ENCODE measurements around the gene OR2AP1.
"Not testable (repeated sequence)": the region's sequence is repeated elsewhere in the genome, so short reads cannot be mapped to it uniquely, and the experiment has no call there.

The OR2AP1 gene

DNA sequence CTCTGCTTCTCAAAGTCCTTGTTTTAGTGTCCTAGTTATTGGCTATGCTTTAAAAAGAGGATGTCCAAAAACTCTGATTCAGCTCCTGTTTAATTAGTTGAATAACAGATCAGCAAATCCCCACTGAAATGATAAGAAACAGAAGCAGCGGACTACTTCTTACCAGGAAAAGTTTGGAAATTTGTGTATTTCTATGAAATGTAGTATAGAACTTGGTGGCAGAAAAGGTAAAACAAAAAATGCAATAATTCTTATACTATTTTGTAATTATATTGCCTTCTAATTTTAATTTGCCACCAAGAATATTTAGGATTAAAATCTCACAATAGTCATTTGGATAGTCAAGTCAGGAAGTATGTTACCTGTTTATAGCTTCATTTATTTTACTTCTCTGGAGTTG lies at the start of gene OR2AP1:
Gene OR2AP1, plus strand, starts transcription at position 301 of the 400 bp plus-strand sequence. CDS start 1,947 bp downstream, outside the sequence.
- peaks cover 18% of the 10 kb centered on the region for H3K9me3 Mint-ChIP-seq
- ATAC-seq, result no peak
- H3K27ac Mint-ChIP-seq, result no peak within 1 kb of the TSS
- no peaks in the 10 kb centered on the region for H3K36me3 Mint-ChIP-seq
- H3K4me1 Mint-ChIP-seq, result no peaks in the 10 kb centered on the region
- H3K4me3 Mint-ChIP-seq, result no peak within 1 kb of the TSS
- DNase-seq (ENCODE audit: low spot score in 2 of 2), result no peak

DNA sequence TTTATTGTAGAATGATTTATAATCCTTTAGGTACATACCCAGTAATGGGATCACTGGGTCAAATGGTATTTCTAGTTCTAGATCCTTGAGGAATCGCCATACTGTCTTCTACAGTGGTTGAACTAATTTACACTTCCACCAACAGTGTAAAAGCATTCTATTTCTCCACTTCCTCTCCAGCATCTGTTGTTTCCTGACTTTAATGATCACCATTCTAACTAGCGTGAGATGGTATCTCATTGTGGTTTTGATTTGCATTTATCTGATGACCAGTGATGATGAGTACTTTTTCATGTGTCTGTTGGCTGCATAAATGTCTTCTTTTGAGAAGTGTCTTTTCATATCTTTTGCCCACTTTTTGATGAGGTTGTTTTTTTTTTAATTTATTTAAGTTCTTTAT lies 24.0 kb upstream of the OR2AP1 start:
- not testable (repeated sequence) for ATAC-seq; H3K9me3 Mint-ChIP-seq; H3K36me3 Mint-ChIP-seq; H3K4me1 Mint-ChIP-seq; H3K27ac Mint-ChIP-seq; DNase-seq (ENCODE audit: low spot score in 2 of 2); H3K4me3 Mint-ChIP-seq

DNA sequence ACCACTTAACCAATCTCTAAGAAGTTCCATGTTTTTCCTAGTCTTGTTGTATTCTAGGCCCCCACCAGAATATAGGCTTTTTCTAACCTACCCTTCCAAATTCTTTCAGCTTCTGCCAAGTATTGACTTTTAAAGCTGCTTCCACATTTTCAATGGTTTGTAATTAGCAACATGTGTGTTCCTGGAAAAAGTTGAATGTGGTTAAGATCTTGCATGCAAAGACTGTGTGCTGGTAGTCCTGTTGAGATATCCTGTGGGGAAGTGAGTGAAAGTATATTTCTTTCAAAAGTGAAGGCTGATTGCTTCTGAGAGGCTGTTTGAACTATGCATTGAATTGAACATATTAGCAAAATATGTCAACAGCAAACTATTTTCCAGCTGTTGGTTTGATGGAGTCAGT lies 23.5 kb upstream of the OR2AP1 start:
- H3K4me3 Mint-ChIP-seq, result no peak overlapping the region
- ATAC-seq (no peak), DNase-seq (ENCODE audit: low spot score in 2 of 2) (no peak)
- H3K9me3 Mint-ChIP-seq, result peaks cover 3% of the 10 kb centered on the region
- no peaks in the 10 kb centered on the region for H3K4me1 Mint-ChIP-seq
- H3K36me3 Mint-ChIP-seq, result no peaks in the 10 kb centered on the region
- no peak overlapping the region for H3K27ac Mint-ChIP-seq

DNA sequence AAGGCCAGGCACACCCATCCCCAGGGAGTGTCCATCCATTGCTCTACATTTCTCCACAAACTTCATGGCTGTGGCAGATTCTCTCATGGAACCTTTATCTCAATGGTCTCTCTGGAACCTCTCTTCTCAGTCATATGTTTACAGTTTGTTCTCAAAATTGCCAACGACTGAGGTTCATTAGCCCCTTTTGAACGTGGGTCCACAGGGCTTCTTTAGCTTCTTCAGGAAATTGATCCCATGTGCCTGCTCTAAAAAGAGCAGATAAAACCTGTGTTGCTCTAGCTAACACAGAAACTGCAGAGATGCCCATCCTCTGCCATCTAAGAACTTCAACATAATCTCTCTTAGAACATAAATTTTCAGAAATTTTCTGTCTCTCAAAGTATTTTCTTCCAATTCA lies 23.0 kb upstream of the OR2AP1 start, which contains the start of gene OR6C4:
Gene OR6C4, plus strand, starts transcription at position 301 of the 400 bp plus-strand sequence. CDS start 1,625 bp downstream, outside the sequence.
- Mint-ChIP-seq H3K4me3 (no peak within 1 kb of the TSS), H3K27ac (no peak within 1 kb of the TSS)

DNA sequence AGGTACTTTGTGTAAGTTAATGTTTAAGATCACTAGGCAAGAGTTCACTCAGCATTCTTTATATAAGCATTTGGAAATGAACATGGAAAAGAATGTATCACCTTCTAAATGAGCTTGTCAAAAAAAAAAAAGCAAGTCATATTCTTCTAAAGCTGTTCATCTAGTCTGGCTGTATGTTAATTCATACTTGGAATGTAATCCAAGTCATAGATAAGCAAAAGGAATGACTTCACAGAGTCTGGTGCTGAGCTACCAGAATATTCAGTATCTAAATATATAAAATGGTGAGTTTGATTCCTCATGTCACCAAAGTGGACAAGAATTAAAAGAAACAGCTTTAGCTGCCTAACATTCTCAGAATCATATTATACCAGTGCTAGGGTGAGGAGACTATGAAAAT lies 18.0 kb upstream of the OR2AP1 start:
- H3K4me3 Mint-ChIP-seq, result no peak overlapping the region
- peaks cover 18% of the 10 kb centered on the region for H3K9me3 Mint-ChIP-seq
- no peak for DNase-seq (ENCODE audit: low spot score in 2 of 2)
- no peak overlapping the region for H3K27ac Mint-ChIP-seq
- no peak for ATAC-seq
- H3K36me3 Mint-ChIP-seq, result no peaks in the 10 kb centered on the region
- H3K4me1 Mint-ChIP-seq, result no peaks in the 10 kb centered on the region

More for the DNA sequence above, 23.0 kb upstream of the OR2AP1 start, which contains the start of gene OR6C4:
- H3K4me1 Mint-ChIP-seq, result no peaks in the 10 kb centered on the region
- ATAC-seq (no peak), DNase-seq (ENCODE audit: low spot score in 2 of 2) (no peak)
- H3K36me3 Mint-ChIP-seq, result no peaks in the 10 kb centered on the region
- H3K9me3 Mint-ChIP-seq, result peaks cover 3% of the 10 kb centered on the region

DNA sequence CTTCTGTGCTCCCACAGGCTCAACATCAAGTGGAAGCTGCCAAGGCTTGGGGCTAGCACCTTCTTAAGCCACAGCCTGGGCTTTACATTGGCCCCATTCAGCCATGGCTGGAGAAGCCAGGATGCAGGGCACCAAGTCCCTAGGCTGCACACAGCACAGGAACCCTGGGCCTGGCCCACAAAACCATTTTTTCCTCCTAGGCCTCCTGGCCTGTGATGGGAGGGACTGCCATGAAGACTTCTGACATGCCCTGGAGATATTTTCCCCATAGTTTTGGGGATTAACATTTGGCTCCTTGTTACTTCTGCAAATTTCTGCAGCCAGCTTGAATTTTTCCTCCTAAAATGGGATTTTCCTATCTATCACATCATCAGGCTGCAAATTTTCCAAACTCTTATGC lies 2.2 kb upstream of the OR2AP1 start:
- ATAC-seq; DNase-seq (ENCODE audit: low spot score in 2 of 2); H3K27ac Mint-ChIP-seq; H3K4me3 Mint-ChIP-seq; H3K36me3 Mint-ChIP-seq; H3K4me1 Mint-ChIP-seq: not testable (repeated sequence)
- peaks cover 20% of the 10 kb centered on the region for H3K9me3 Mint-ChIP-seq

DNA sequence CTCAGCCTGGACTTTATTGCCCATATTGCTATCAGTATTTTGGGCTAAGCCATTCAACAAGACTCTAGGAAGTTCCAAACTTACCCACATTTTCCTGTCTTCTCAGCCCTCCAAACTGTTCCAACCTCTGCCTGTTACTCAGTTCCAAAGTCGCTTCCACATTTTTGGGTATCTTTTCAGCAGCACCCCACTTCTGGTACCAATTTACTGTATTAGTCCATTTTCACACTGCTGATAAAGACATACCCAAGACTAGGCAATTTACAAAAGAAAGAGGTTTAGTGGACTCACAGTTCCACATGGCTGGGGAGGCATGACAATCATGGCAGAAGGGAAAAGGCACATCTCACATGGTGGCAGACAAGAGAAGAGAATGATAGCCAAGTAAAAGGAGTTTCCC lies 1.6 kb upstream of the OR2AP1 start:
- peaks cover 20% of the 10 kb centered on the region for H3K9me3 Mint-ChIP-seq
- H3K36me3 Mint-ChIP-seq; H3K27ac Mint-ChIP-seq; ATAC-seq; DNase-seq (ENCODE audit: low spot score in 2 of 2); H3K4me1 Mint-ChIP-seq; H3K4me3 Mint-ChIP-seq: not testable (repeated sequence)

DNA sequence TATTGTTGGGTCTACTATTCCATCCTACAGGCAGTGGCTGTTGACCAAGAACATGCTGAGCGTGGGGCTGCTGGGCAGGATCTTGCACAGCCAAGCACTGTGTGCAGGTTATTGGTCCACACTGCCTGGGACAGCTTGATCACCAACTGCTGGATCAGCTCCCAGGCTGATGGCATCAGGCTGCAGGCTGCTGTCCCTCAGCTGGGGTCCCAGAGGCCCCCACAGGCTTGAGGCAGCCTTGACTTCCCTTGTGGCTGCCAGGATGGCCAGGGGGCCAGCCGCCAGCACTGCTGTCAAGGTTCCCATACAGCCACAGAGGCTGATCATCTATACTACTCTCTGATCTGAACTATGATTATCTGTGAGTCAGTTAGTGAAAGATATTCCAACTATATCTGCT lies 9.8 kb downstream of the OR2AP1 start:
- no peaks in the 10 kb centered on the region for H3K4me1 Mint-ChIP-seq
- ATAC-seq (no peak), DNase-seq (ENCODE audit: low spot score in 2 of 2) (no peak)
- no peak overlapping the region for H3K27ac Mint-ChIP-seq
- H3K9me3 Mint-ChIP-seq, result peaks cover 4% of the 10 kb centered on the region
- H3K36me3 Mint-ChIP-seq, result no peaks in the 10 kb centered on the region
- H3K4me3 Mint-ChIP-seq, result no peak overlapping the region

DNA sequence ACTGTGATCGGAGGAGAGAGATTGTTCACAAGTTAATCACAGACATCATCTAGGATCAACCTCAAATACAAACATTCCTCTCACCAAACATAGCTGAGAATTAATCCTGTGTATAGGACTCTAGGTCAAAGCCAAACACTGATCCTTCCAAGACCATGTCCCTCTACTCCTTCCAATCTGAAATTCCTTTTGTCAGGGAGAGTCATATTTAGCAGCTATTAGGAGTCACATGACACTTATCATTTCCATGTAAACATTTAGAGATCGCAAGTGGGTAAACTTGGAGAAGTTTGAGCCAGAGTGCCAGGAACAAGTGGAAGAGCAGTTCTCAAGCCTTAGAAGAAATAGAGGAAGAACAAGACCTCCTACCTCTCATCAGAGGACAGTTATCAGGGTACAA lies 13.5 kb downstream of the OR2AP1 start:
- Mint-ChIP-seq H3K36me3 (no peaks in the 10 kb centered on the region), H3K27ac (no peak overlapping the region), H3K9me3 (no peaks in the 10 kb centered on the region), H3K4me3 (no peak overlapping the region), H3K4me1 (no peaks in the 10 kb centered on the region)
- ATAC-seq, result no peak
- DNase-seq (ENCODE audit: low spot score in 2 of 2), result no peak

DNA sequence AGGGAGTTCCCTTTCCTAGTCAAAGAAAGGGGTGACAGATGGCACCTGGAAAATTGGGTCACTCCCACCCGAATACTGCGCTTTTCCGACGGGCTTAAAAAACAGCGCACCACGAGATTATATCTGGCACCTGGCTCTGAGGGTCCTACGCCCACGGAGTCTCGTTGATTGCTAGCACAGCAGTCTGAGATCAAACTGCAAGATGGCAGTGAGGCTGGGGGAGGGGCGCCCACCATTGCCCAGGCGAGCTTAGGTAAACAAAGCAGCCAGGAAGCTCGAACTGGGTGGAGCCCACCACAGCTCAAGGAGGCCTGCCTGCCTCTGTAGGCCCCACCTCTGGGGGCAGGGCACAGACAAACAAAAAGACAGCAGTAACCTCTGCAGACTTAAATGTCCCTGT lies 17.9 kb downstream of the OR2AP1 start:
- ATAC-seq; DNase-seq (ENCODE audit: low spot score in 2 of 2); H3K4me1 Mint-ChIP-seq; H3K4me3 Mint-ChIP-seq; H3K36me3 Mint-ChIP-seq; H3K9me3 Mint-ChIP-seq; H3K27ac Mint-ChIP-seq: not testable (repeated sequence)

DNA sequence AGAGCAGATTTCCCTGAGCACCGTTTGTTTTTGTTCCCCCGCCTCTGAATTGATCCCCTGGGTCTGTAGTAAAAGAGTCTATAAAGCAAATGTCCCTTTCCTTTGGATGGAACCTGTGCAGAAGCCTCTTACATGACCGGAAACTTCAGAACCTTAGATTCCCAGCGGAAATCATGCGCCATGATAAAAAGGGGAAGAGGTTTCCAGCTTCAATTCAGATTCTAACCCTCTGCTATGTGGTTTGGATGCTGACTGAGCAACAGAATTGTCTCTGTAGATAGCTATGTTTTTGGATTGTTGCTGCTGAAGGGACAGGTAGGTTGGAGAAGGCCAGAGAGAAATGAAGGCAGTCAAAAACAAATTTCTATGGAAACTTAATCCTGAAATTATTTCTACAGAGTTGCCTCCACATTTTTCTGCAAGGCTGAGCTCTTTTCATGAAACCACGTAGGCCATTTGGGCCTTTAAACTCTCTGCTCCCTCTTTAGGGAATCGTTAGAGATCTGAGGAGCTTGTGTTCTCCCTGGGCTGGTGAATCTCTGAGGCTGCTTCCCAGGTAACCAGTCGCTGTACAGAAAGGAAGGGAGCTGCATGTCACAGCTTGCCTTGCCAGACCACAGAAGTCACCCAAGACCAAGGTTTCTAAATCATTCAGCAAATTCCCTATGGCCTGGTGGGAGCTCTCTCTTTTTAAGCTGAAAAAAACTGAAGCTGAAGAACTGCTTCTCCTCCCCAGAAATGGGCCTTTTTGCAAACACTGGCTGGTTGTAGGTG lies 35.7 kb downstream of the OR2AP1 start:
- Mint-ChIP-seq H3K27ac (no peak overlapping the region), H3K4me1 (no peaks in the 10 kb centered on the region), H3K9me3 (no peaks in the 10 kb centered on the region), H3K4me3 (no peak overlapping the region), H3K36me3 (no peaks in the 10 kb centered on the region)
- ATAC-seq (no peak), DNase-seq (ENCODE audit: low spot score in 2 of 2) (no peak)

DNA sequence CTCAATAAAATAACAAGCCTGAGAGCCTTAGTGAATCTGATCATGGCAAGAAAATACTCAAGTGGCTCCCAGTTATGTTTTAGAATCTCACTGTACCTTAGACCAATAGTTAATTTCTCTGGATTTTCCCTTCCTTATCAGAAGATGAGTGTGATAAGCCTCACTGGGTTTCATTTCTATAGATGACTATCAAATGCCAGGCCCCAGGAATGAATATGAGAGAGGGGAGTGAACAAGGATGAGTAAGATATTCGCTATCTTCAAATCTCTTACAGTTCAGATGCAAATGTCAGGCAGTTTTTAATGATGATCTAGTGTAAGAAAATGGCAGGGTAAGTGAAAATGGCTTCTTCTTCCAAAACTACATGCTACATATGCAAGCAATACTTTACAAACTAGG lies 38.3 kb downstream of the OR2AP1 start:
- DNase-seq (ENCODE audit: low spot score in 2 of 2) (no peak), ATAC-seq (peak; percentile 60)
- Mint-ChIP-seq H3K4me1 (no peaks in the 10 kb centered on the region), H3K27ac (no peak overlapping the region), H3K4me3 (no peak overlapping the region), H3K9me3 (no peaks in the 10 kb centered on the region), H3K36me3 (no peaks in the 10 kb centered on the region)

DNA sequence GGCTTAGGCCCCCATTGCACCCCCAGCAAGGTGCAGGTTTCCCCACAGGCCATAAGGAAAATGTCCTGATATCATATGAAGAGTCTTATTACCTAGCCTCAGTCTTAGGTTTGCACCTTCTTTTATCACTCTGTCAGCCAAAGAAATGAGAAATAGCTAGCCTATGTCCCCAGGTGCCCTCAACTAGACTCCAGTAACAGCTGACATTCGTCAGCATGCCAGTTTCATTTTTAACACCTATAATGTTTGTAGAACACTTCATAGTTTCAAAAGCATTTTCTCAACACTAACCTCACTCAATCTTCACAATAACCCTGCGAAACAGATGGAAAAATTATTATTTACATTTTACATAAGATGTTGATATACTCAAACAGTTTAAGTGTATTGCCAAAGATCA lies 40.4 kb downstream of the OR2AP1 start:
- DNase-seq (ENCODE audit: low spot score in 2 of 2), result no peak
- H3K9me3 Mint-ChIP-seq, result no peaks in the 10 kb centered on the region
- no peak overlapping the region for H3K4me3 Mint-ChIP-seq
- no peaks in the 10 kb centered on the region for H3K36me3 Mint-ChIP-seq
- no peaks in the 10 kb centered on the region for H3K4me1 Mint-ChIP-seq
- no peak for ATAC-seq
- H3K27ac Mint-ChIP-seq, result no peak overlapping the region

DNA sequence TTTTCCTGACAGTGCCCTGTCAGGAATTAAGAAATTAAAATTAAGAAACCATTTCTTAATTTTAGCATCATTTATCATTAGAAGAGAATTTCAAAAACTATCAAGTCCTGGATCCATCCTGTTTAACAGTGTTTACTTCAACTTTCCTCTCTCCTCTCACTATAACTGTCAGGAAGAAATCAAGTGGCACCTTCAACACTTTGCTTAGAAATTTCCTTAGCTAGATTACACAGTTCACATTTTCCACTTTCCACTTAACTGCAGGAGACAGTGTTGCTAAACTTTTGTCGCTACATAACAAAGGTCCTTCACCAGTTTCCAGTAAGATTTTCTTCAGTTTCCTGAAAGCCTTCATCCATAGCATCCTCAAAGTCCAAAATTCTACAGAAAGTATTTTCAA lies 42.5 kb downstream of the OR2AP1 start:
- ATAC-seq (no peak), DNase-seq (ENCODE audit: low spot score in 2 of 2) (no peak)
- Mint-ChIP-seq H3K4me1 (no peaks in the 10 kb centered on the region), H3K27ac (no peak overlapping the region), H3K36me3 (no peaks in the 10 kb centered on the region), H3K9me3 (no peaks in the 10 kb centered on the region), H3K4me3 (no peak overlapping the region)

DNA sequence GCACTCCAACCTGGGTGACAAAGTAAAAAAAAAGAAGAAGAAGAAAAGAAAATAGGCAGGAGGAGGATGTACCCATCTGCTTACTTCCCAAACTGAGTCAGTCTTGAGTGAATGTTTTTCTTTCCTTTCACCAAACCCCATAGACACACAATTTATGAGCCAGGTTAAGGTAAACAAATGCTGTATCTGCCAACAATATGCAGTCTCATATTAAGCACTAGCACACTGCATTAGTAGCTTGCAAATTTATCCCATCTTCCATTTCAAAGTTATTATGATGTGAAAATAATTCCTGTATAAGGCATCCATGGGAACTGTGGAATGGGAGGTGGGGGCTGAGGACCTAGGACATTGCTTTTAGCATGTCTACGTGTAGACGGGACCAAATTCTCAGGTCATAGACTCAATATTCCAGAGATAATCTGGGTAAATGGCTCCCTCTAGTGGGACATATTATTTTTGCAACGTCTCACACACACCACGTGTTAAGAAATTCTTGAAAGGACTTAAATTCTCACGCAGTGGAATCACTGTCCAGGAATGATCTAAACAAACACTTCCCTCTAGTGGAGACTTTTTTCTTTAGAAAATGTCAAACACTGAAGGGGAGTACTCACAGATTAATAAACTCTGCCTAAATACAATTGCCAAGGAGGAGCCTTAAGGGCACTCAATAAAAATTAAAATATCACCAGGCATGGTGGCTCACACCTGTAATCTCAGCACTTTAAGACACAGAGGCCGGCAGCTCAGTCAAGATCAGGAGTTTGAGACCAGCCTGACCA lies 47.3 kb downstream of the OR2AP1 start:
- ATAC-seq (peak; percentile 76), DNase-seq (ENCODE audit: low spot score in 2 of 2) (peak; percentile 60 to 74)
- Mint-ChIP-seq H3K4me1 (peaks cover 4% of the 10 kb centered on the region), H3K36me3 (no peaks in the 10 kb centered on the region), H3K27ac (no peak overlapping the region), H3K9me3 (no peaks in the 10 kb centered on the region), H3K4me3 (no peak overlapping the region)

DNA sequence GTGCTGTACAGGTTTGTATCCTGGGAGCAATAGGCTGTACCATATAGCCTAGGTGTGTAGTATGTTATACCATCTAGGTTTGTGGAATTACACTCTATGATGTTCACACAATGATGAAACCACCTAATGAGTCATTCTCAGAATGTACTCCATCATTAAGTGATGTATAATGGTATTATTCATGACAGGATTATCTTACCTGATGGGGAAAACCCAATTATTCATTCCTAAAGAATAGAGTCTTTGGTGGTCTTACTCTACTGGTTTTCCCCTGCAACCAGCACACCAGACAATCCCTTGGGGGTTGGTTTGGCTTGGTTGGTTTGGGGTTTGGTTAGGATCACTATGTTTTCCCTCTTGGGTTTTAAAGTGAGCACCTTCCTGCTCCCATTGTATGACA lies 51.8 kb downstream of the OR2AP1 start:
- Mint-ChIP-seq H3K27ac (peak overlapping the region; percentile 51), H3K4me3 (no peak overlapping the region), H3K9me3 (no peaks in the 10 kb centered on the region), H3K4me1 (peaks cover 7% of the 10 kb centered on the region), H3K36me3 (no peaks in the 10 kb centered on the region)
- DNase-seq (ENCODE audit: low spot score in 2 of 2) (no peak), ATAC-seq (peak; percentile 86)

Data from stimulated activated effector memory CD8-positive, alpha-beta T cell treated with anti-CD3 and anti-CD28 coated beads, Interleukin-12 subunit alpha, Interleukin-12 subunit beta, amount 100 ng/mL, for 72 hours (primary cell).